Activated CD4-positive, alpha-beta memory T cell treated with anti-CD3 and anti-CD28 coated beads for 36 hours (primary cell): ENCODE measurements around the gene RNF214. TPM values are rescaled to one million over a fixed set of nuclear protein-coding genes. Genes with fewer than 3 reads are reported as not detected.
"Not testable (repeated sequence)": the region's sequence is repeated elsewhere in the genome, so short reads cannot be mapped to it uniquely, and the experiment has no call there.

Source experiments
- CTCF ChIA-PET: fragments of 350-600 bp; sonication (Branson Sonifier 250); formaldehyde crosslinking; loops from one replicate; lab custom pipeline; 2021; ENCODE audit warnings: antibody characterized with exemption, inconsistent platforms; lab: Charles Lee
- POLR2A ChIA-PET: fragments of 350-600 bp; sonication (Branson Sonifier 250); formaldehyde crosslinking; loops from one replicate; lab custom pipeline; 2021; ENCODE audit warnings: antibody characterized with exemption; lab: Charles Lee
- DNase-seq: peaks from one replicate; pipeline ENCODE4 v3.0.0-alpha.2; 2020
- H3K27ac Mint-ChIP-seq: one replicate; pipeline ENCODE4 v1.8.0; 2021; ENCODE audit warnings: mixed read lengths
- H3K27me3 Mint-ChIP-seq: one replicate; pipeline ENCODE4 v1.8.0; 2021; ENCODE audit warnings: mixed read lengths
- H3K36me3 Mint-ChIP-seq: one replicate; pipeline ENCODE4 v1.8.0; 2021; ENCODE audit warnings: mixed read lengths
- H3K4me1 Mint-ChIP-seq: one replicate; pipeline ENCODE4 v1.8.0; 2021; ENCODE audit warnings: low read depth, mixed read lengths
- H3K4me3 Mint-ChIP-seq: one replicate; pipeline ENCODE4 v1.8.0; 2021; ENCODE audit warnings: mild to moderate bottlenecking, mixed read lengths
- H3K9me3 Mint-ChIP-seq: one replicate; pipeline ENCODE4 v1.8.0; 2021; ENCODE audit warnings: mixed read lengths
- intact Hi-C: fragments of 100-400 bp; cut with micrococcal nuclease; formaldehyde crosslinking; loops from one replicate; pipeline ENCODE4 v1.15.1; 2023
- total RNA-seq, 2 experiments: library from RNA; stranded (reverse); gene quantifications; one replicate each; pipeline ENCODE4 v1.2.3, GENCODE V29; 2021

RNF214 gene
- total RNA-seq, 2 experiments from 2014 or later, result 16.9 to 18.3 TPM

GRCh38 chr11:117206859-117207258, 25.6 kb upstream of the RNF214 start:
- H3K9me3 Mint-ChIP-seq, POLR2A ChIA-PET, H3K27ac Mint-ChIP-seq, DNase-seq, H3K4me3 Mint-ChIP-seq, H3K4me1 Mint-ChIP-seq, CTCF ChIA-PET, H3K27me3 Mint-ChIP-seq: not testable (repeated sequence)
- H3K36me3 Mint-ChIP-seq, result peaks cover 29% of the 10 kb centered on the region
- intact Hi-C loops, result loop anchor here (5.0 kb wide), 1 partner anchor 75 kb away; no protein-coding TSS in a partner anchor

- POLR2A ChIA-PET, H3K27ac Mint-ChIP-seq, H3K4me1 Mint-ChIP-seq, CTCF ChIA-PET, H3K9me3 Mint-ChIP-seq, H3K27me3 Mint-ChIP-seq, H3K4me3 Mint-ChIP-seq, DNase-seq: not testable (repeated sequence)
- H3K36me3 Mint-ChIP-seq, result peaks cover 29% of the 10 kb centered on the region
- intact Hi-C loops, result loop anchor here (5.0 kb wide), 1 partner anchor 75 kb away; no protein-coding TSS in a partner anchor
Observed at GRCh38 chr11:117207481-117207880, 25.0 kb upstream of the RNF214 start.

- peak; percentile 18 for DNase-seq
- intact Hi-C loops, result loop anchor here (5.0 kb wide), 1 partner anchor 76 kb away; no protein-coding TSS in a partner anchor
- H3K9me3 Mint-ChIP-seq, H3K4me3 Mint-ChIP-seq, H3K27me3 Mint-ChIP-seq, CTCF ChIA-PET, H3K4me1 Mint-ChIP-seq, H3K27ac Mint-ChIP-seq, POLR2A ChIA-PET: not testable (repeated sequence)
- H3K36me3 Mint-ChIP-seq, result peaks cover 32% of the 10 kb centered on the region
Observed at GRCh38 chr11:117208710-117209109, 23.8 kb upstream of the RNF214 start.

- H3K27me3 Mint-ChIP-seq, H3K4me3 Mint-ChIP-seq, POLR2A ChIA-PET, H3K9me3 Mint-ChIP-seq, DNase-seq, H3K27ac Mint-ChIP-seq, H3K4me1 Mint-ChIP-seq: not testable (repeated sequence)
- H3K36me3 Mint-ChIP-seq, result peaks cover 33% of the 10 kb centered on the region
- intact Hi-C loops, result loop anchor here (5.0 kb wide), 1 partner anchor 77 kb away; no protein-coding TSS in a partner anchor
- CTCF ChIA-PET, result interaction anchor here (0.6 kb wide), 1 partner anchor 17 kb away, joined by 3 read pairs; no protein-coding TSS in a partner anchor
Observed at GRCh38 chr11:117209351-117210125, 22.9 kb upstream of the RNF214 start.

GRCh38 chr11:117210620-117211019, 21.9 kb upstream of the RNF214 start:
- H3K4me1 Mint-ChIP-seq, result peaks cover 2% of the 10 kb centered on the region
- H3K9me3 Mint-ChIP-seq, result no peaks in the 10 kb centered on the region
- ChIA-PET CTCF (interaction anchor here (0.5 to 1.8 kb wide), 6 partner anchors 12 to 31 kb away, joined by 3 to 11 read pairs (median 4); no protein-coding TSS in a partner anchor), POLR2A (interaction anchor here (0.9 kb wide), 1 partner anchor 8 kb away, joined by 3 read pairs; no protein-coding TSS in a partner anchor)
- H3K27ac Mint-ChIP-seq, result no peak overlapping the region
- intact Hi-C loops, result no loop called here
- no peaks in the 10 kb centered on the region for H3K27me3 Mint-ChIP-seq
- no peak overlapping the region for H3K4me3 Mint-ChIP-seq
- no peak for DNase-seq
- peaks cover 32% of the 10 kb centered on the region for H3K36me3 Mint-ChIP-seq

- H3K36me3 Mint-ChIP-seq, result peaks cover 45% of the 10 kb centered on the region
- H3K27ac Mint-ChIP-seq, result no peak overlapping the region
- DNase-seq, result no peak
- no peaks in the 10 kb centered on the region for H3K27me3 Mint-ChIP-seq
- intact Hi-C loops, result no loop called here
- H3K4me1 Mint-ChIP-seq, result peaks cover 7% of the 10 kb centered on the region
- no peak overlapping the region for H3K4me3 Mint-ChIP-seq
- POLR2A ChIA-PET, result no interaction called here
- H3K9me3 Mint-ChIP-seq, result no peaks in the 10 kb centered on the region
- CTCF ChIA-PET, result interaction anchor here (1.0 to 1.2 kb wide), 3 partner anchors 9 to 16 kb away, joined by 3 read pairs; no protein-coding TSS in a partner anchor
Observed at GRCh38 chr11:117212697-117213355, 19.6 kb upstream of the RNF214 start.

GRCh38 chr11:117214404-117215110, 17.9 kb upstream of the RNF214 start:
- H3K9me3 Mint-ChIP-seq, result no peaks in the 10 kb centered on the region
- peak overlapping the region; percentile 36 for H3K27ac Mint-ChIP-seq
- H3K36me3 Mint-ChIP-seq, result peaks cover 61% of the 10 kb centered on the region
- intact Hi-C loops, result no loop called here
- ChIA-PET CTCF (no interaction called here), POLR2A (no interaction called here)
- H3K27me3 Mint-ChIP-seq, result no peaks in the 10 kb centered on the region
- H3K4me1 Mint-ChIP-seq, result peaks cover 7% of the 10 kb centered on the region
- no peak for DNase-seq
- H3K4me3 Mint-ChIP-seq, result no peak overlapping the region

GRCh38 chr11:117217141-117218084, 15.1 kb upstream of the RNF214 start:
- no peak overlapping the region for H3K4me3 Mint-ChIP-seq
- peak overlapping the region; percentile 72 for H3K27ac Mint-ChIP-seq
- intact Hi-C loops, result no loop called here
- ChIA-PET POLR2A (no interaction called here), CTCF (interaction anchor here (0.8 to 2.1 kb wide), 2 partner anchors 9 kb away, joined by 3 to 13 read pairs; no protein-coding TSS in a partner anchor)
- H3K4me1 Mint-ChIP-seq, result peaks cover 7% of the 10 kb centered on the region
- no peaks in the 10 kb centered on the region for H3K27me3 Mint-ChIP-seq
- no peak for DNase-seq
- peaks cover 61% of the 10 kb centered on the region for H3K36me3 Mint-ChIP-seq
- no peaks in the 10 kb centered on the region for H3K9me3 Mint-ChIP-seq

- Mint-ChIP-seq H3K4me1 (peaks cover 7% of the 10 kb centered on the region), H3K27me3 (no peaks in the 10 kb centered on the region)
Observed at GRCh38 chr11:117218133-117218915, 14.1 kb upstream of the RNF214 start.

GRCh38 chr11:117219001-117219400, 13.5 kb upstream of the RNF214 start:
- Mint-ChIP-seq H3K27me3 (no peaks in the 10 kb centered on the region), H3K27ac (no peak overlapping the region)
- POLR2A ChIA-PET, result interaction anchor here (0.6 kb wide), 1 partner anchor 8 kb away, joined by 3 read pairs; no protein-coding TSS in a partner anchor

More at GRCh38 chr11:117218133-117218915, 14.1 kb upstream of the RNF214 start:
- no peaks in the 10 kb centered on the region for H3K9me3 Mint-ChIP-seq
- H3K4me3 Mint-ChIP-seq, result no peak overlapping the region
- intact Hi-C loops, result no loop called here
- H3K36me3 Mint-ChIP-seq, result peaks cover 58% of the 10 kb centered on the region
- ChIA-PET POLR2A (interaction anchor here (0.6 kb wide), 1 partner anchor 8 kb away, joined by 3 read pairs; no protein-coding TSS in a partner anchor), CTCF (interaction anchor here (0.8 to 0.9 kb wide), 2 partner anchors 8 to 21 kb away, joined by 3 read pairs; no protein-coding TSS in a partner anchor)
- no peak overlapping the region for H3K27ac Mint-ChIP-seq
- DNase-seq, result no peak

More at GRCh38 chr11:117219001-117219400, 13.5 kb upstream of the RNF214 start:
- no peak for DNase-seq
- intact Hi-C loops, result no loop called here
- CTCF ChIA-PET, result interaction anchor here (0.9 kb wide), 1 partner anchor 22 kb away, joined by 3 read pairs; no protein-coding TSS in a partner anchor
- Mint-ChIP-seq H3K36me3 (peaks cover 59% of the 10 kb centered on the region), H3K4me1 (peaks cover 7% of the 10 kb centered on the region), H3K9me3 (no peaks in the 10 kb centered on the region), H3K4me3 (no peak overlapping the region)
